ACC112 (cell line): Measurements from ENCODE around the gene TRIM31.

Experiments
- H2AFZ ChIP-seq: fragments of 200-600 bp; sonication (generic); one replicate; pipeline ENCODE4 v1.6.0; 2017; ENCODE audit warnings: antibody characterized with exemption, low read length; ENCODE audit not compliant: unreplicated experiment
- H3K27ac ChIP-seq: fragments of 200-600 bp; sonication (generic); 2 replicates; pipeline ENCODE4 v1.5.1; 2014; ENCODE audit warnings: low read depth, mild to moderate bottlenecking, antibody characterized with exemption, low read length, moderate library complexity
- H3K27me3 ChIP-seq: fragments of 200-600 bp; sonication (generic); 2 replicates; pipeline ENCODE4 v1.6.1; 2014; ENCODE audit warnings: mild to moderate bottlenecking, antibody characterized with exemption, low read length, moderate library complexity, mixed read lengths; ENCODE audit not compliant: insufficient read depth
- H3K36me3 ChIP-seq: fragments of 200-600 bp; sonication (generic); 2 replicates; pipeline ENCODE4 v1.6.1; 2016; ENCODE audit warnings: mild to moderate bottlenecking, antibody characterized with exemption, low read length, moderate library complexity, mixed read lengths; ENCODE audit not compliant: insufficient read depth
- H3K4me1 ChIP-seq: fragments of 200-600 bp; sonication (generic); one replicate; pipeline ENCODE4 v1.6.1; 2016; ENCODE audit warnings: low read length, mixed read lengths; ENCODE audit not compliant: insufficient read depth, unreplicated experiment, control insufficient read depth
- H3K4me3 ChIP-seq: fragments of 200-600 bp; sonication (generic); 2 replicates; pipeline ENCODE4 v1.5.1; 2014; ENCODE audit warnings: mild to moderate bottlenecking, low read depth, low read length
- H3K79me2 ChIP-seq: fragments of 200-600 bp; sonication (generic); one replicate; pipeline ENCODE4 v1.6.0; 2016; ENCODE audit warnings: low read length; ENCODE audit not compliant: control insufficient read depth, unreplicated experiment, insufficient read depth

TRIM31 gene

GRCh38 chr6:30074331-30075093 is 38.4 kb downstream of the TRIM31 start:
- Histone ChIP-seq H3K36me3 (no peaks in the 10 kb centered on the region), H3K4me3 (peak overlapping the region; percentile 69), H2AFZ (no peak overlapping the region), H3K27ac (no peak overlapping the region), H3K4me1 (peaks cover 11% of the 10 kb centered on the region), H3K79me2 (no peaks in the 10 kb centered on the region), H3K27me3 (peaks cover 83% of the 10 kb centered on the region)

GRCh38 chr6:30073489-30074235 is 39.2 kb downstream of the TRIM31 start:
- H3K27me3 ChIP-seq, result peaks cover 74% of the 10 kb centered on the region
- H3K79me2 ChIP-seq, result no peaks in the 10 kb centered on the region
- peaks cover 11% of the 10 kb centered on the region for H3K4me1 ChIP-seq
- H2AFZ ChIP-seq, result no peak overlapping the region
- no peak overlapping the region for H3K4me3 ChIP-seq
- no peak overlapping the region for H3K27ac ChIP-seq
- no peaks in the 10 kb centered on the region for H3K36me3 ChIP-seq

DNA sequence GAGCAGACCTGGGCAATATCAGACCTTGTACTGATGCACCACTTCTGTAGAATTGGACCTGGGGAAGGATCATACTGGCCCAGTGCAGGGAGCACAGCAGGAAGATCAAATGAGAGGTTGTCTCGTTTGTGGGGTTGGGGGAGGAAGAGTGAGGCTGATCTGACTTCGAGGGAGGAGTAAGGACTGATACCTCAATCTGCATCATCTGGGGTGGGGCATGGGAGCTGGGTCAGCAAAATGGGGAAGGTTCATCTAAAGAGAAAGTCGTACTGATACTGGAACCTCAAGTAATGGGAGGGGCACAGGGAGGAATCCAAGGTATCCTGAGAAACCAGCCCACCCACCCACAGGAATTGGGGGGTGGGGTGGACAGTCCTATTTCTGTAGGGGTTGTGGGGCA is 41.0 kb downstream of the TRIM31 start:
- H3K4me1 ChIP-seq, result peaks cover 17% of the 10 kb centered on the region
- H3K27ac ChIP-seq, result no peak overlapping the region
- no peak overlapping the region for H3K4me3 ChIP-seq
- H3K36me3 ChIP-seq, result no peaks in the 10 kb centered on the region
- peaks cover 56% of the 10 kb centered on the region for H3K27me3 ChIP-seq
- peaks cover 3% of the 10 kb centered on the region for H3K79me2 ChIP-seq
- no peak overlapping the region for H2AFZ ChIP-seq

DNA sequence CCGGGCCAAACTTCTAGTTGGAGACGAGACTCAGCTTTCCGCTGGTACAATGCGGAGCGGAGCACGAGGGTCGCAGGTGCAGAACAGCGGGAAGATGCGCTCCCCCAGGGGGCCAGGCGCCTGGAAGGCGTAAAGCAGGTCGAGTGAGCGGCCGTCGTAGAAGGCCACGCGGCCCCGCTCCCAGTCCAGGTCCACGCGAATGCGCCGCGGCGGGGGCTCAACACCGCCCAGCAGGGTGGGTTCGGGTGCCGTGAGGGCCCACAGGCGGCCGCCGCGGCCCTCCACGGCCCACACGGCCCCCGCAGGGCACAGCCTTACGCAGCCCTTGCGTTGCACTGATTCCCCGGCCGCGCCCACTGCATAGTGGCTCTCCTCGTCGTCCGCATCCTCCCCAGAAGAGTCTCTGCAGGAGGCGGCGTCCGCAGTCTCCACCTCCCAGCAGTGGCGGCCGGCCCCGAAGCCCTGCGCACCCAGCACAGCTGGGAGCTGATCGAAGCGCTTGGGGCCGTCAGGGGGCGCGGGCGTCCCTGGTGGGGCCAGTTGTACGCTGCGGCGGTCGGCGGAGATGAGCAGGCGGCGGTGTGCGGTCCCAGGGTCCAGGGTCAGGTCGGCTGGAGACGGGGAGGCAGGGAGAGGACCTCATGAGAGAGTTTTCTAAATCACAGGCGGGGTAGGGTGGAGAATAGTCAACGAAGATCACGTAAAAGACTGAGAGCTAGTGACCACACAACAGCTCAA is 41.6 kb downstream of the TRIM31 start:
- Histone ChIP-seq H3K4me3 (no peak overlapping the region), H3K79me2 (peaks cover 3% of the 10 kb centered on the region), H3K27ac (no peak overlapping the region), H2AFZ (no peak overlapping the region), H3K36me3 (no peaks in the 10 kb centered on the region), H3K4me1 (peaks cover 19% of the 10 kb centered on the region), H3K27me3 (peaks cover 50% of the 10 kb centered on the region)

DNA sequence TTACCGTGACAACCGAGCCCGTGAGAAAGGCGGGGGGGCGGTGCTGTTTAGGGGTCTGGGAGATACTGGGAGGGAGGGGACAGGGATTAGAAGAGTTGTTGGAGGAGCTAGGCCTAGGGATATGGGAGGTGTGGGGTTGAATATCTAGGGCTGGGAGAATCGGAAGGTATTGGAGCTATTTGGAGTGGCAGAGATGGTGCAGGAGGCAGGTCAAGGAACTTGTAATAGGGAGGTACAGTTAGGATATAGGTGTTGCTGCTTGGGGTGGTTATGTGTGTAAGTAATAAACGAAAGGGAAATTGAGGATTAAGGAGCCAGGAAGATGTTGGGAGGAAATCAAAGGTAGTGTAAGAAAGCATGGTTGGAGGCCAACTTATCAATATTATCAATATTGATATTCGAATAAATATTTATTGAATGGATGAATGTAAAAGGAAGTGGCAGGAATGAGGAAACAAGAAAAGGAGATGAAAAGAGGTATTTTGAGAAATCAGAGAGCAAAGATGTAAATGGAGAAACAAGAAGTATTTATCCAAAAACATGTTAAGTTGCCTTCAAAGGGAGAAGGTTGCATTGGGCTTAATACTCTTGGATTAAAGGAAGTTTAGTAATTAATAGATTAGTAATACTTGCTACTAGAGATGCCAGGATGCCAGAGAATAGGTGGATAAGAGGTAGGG is 45.3 kb downstream of the TRIM31 start:
- Histone ChIP-seq H2AFZ (peak overlapping the region; percentile 87), H3K27ac (peak overlapping the region; percentile 80), H3K36me3 (no peaks in the 10 kb centered on the region)

DNA sequence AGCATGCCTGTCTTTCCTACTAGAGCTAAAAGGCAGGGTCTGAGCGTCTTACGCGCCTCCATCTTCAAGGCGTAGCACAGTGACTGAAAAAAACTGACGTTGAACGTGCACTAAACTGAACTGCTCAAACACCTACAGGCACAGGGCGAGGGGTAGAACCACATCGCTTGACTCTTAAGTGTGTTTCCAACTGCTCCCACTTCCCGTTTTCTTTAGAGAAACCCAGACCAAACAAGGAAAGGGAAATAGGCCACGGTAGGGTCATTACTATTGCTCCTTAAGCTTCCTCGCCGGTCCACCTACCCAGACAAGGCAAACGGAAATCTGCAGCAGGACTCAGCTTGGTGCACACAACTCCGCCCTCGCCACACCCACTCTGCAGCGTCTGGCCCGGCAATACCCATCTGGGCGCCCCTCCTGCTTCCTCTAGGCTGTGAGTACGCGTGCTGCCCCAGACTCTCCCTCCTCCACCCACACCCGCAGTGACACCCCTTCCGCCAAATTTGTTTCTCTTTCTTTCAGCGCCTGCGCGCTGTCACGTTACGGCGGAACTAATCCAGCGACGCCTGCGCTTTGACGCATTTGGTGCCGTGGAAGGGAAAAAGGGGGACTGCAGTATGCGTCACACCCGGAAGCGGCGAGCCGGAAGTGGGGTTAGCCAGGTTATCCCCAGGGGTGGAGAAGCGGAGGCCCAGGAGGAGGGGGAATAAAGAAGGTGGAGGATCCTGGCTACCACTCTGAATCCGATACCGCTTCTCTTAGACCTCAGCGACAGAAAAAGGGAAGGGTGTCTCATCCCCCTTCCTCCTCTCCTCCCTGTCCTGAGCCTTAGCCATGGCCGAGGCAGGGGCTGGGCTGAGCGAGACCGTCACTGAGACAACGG is 46.1 kb downstream of the TRIM31 start, which contains the start of gene PPP1R11:
TSS of gene PPP1R11 (plus strand) at position 622 of the 883 bp plus-strand sequence. CDS start at position 835, 213 bp downstream.
- peak within 1 kb of the TSS; percentile 80 for H3K27ac ChIP-seq
- peak within 1 kb of the TSS; percentile 84 for H3K4me3 ChIP-seq
- no peaks in the 10 kb centered on the region for H3K36me3 ChIP-seq
- H2AFZ ChIP-seq, result peak within 1 kb of the TSS; percentile 87
- peaks cover 21% of the 10 kb centered on the region for H3K4me1 ChIP-seq
- H3K79me2 ChIP-seq, result peaks cover 12% of the 10 kb centered on the region
- peaks cover 6% of the 10 kb centered on the region for H3K27me3 ChIP-seq

More for the DNA sequence above, 45.3 kb downstream of the TRIM31 start:
- Histone ChIP-seq H3K27me3 (peaks cover 14% of the 10 kb centered on the region), H3K4me3 (peak overlapping the region; percentile 84), H3K4me1 (peaks cover 18% of the 10 kb centered on the region), H3K79me2 (peaks cover 7% of the 10 kb centered on the region)

GRCh38 chr6:30066082-30066481 is 46.8 kb downstream of the TRIM31 start:
- Histone ChIP-seq H3K36me3 (no peaks in the 10 kb centered on the region), H3K79me2 (peaks cover 16% of the 10 kb centered on the region), H2AFZ (peak overlapping the region; percentile 79), H3K27ac (peak overlapping the region; percentile 64), H3K4me1 (peaks cover 21% of the 10 kb centered on the region), H3K27me3 (no peaks in the 10 kb centered on the region; the same call in 1 of the 2 replicates), H3K4me3 (peak overlapping the region; percentile 84)

DNA sequence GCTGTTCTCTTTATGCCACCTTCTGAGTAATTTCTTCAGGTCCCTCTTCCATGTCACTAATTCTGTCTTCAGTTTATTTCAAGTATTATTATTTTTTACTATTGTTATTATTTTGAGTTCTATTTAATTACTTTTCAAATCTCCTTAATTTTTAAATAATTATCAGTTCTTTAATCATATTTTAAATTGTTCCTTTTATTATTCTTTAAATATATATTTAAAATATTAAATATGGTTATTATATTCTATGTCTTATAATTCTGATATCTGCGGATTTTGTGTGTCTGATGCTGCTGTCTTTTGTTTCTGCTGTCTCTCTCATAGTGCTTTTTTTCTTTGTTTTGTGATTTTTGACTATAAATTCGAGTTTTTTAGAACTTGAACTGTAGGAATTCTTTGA is 49.6 kb downstream of the TRIM31 start:
- peaks cover 28% of the 10 kb centered on the region for H3K4me1 ChIP-seq
- H3K79me2 ChIP-seq, result peaks cover 28% of the 10 kb centered on the region
- no peak overlapping the region for H3K27ac ChIP-seq
- no peaks in the 10 kb centered on the region for H3K36me3 ChIP-seq
- H3K4me3 ChIP-seq, result no peak overlapping the region
- no peaks in the 10 kb centered on the region for H3K27me3 ChIP-seq
- H2AFZ ChIP-seq, result no peak overlapping the region

DNA sequence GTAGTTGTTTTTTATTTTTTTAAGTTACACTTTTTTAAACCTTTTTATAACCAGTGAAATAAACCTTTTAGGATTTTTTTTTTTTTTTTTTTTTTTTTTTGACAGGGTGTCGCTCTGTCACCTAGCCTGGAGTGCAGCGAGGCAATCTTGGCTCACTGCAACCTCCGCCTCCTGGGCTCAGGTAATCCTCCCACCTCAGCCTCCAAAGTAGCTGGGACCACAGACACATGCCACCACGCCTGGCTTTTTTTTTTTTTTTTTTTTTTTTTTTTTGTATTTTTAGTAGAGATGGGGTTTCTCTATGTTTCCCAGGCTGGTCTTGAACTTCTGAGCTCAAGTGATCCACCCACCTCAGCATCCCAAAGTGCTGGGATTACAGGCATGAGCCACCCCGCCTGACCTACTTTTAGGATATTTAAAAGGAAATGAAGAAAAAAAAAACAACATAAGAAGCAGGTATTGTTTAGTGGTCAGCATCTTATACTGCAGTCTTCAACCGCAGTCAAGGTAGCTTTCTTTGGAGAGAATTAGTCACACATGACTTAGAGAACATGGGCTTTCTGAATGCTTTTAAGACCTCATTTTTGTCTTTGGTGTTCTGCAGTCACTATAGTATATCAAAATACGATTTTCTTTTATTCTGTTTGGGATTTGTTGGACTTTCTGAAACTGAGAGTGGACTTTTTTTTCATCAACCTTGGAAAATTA is 50.3 kb downstream of the TRIM31 start:
- Histone ChIP-seq H3K4me3 (peak overlapping the region; percentile 79), H3K27ac (no peak overlapping the region), H3K36me3 (no peaks in the 10 kb centered on the region), H3K4me1 (peaks cover 22% of the 10 kb centered on the region), H2AFZ (no peak overlapping the region), H3K27me3 (no peaks in the 10 kb centered on the region), H3K79me2 (peaks cover 26% of the 10 kb centered on the region)
